Activated CD4-positive, alpha-beta T cell treated with anti-CD3 and anti-CD28 coated beads for 4 hours (primary cell): ENCODE results near the gene TM2D3.

Source experiments
- DNase-seq, 2 donors: peaks; one replicate each; pipeline ENCODE4 v3.0.0-alpha.2; 2020

The TM2D3 gene

DNA sequence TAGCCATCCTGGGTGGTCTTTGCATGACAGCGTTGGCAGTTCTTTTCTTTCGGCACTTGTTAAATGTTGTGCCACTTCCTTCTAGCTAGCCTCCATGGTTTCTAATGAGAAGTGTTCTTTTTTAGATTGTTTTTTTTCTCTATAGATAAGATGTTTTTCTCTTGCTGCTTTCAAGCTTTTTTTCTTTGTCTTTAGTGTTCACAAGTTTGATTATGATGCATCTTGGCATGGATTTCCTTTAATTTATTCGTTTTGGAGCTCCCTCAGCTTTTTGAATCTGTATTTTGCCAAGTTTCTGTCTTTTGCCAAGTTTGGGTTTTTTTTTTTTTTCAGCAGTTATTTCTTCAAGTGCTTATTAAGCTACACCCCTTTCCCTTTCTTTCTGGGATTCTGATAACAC, 53.1 kb downstream of the TM2D3 start:
- DNase-seq, result no peak

DNA sequence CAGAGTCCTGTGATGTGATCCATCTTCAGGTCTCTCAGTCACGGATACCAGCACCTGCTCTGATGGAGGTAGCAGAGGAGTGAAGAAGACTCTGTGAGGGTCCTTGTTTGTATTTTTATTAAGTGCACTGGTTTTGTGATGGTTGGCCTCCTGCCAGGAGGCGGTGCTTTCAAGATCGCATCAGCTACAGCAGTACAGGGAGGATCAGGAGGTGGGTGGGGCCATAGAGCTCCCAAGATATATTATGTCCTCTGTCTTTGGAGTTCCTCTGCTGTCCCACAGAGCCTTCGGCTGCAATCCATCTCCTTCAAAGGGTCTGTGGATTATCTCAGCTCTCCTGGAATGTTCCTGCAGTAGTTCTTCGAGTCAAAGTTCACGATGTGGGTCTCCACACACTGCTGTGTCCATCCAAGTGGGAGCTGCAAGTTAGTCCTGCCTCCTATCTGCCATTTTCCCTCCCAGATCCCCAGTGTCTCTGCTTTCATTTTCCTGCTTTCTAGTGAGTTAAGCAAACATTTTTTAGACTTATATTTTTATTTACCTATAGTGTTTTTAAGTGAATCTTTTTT, 54.7 kb downstream of the TM2D3 start:
- no peak for DNase-seq

GRCh38 chr15:101596633-101597032, 55.5 kb downstream of the TM2D3 start:
- no peak for DNase-seq
